Measurements from ENCODE around the gene PITPNM3. TPM values are rescaled to one million over a fixed set of nuclear protein-coding genes. Genes with fewer than 3 reads are reported as not detected.
"Not testable (repeated sequence)": the region's sequence is repeated elsewhere in the genome, so short reads cannot be mapped to it uniquely, and the experiment has no call there.

PITPNM3 gene
- polyA plus RNA-seq, 10 donors: 3.1 to 5.5 (median 4.6) TPM

DNA sequence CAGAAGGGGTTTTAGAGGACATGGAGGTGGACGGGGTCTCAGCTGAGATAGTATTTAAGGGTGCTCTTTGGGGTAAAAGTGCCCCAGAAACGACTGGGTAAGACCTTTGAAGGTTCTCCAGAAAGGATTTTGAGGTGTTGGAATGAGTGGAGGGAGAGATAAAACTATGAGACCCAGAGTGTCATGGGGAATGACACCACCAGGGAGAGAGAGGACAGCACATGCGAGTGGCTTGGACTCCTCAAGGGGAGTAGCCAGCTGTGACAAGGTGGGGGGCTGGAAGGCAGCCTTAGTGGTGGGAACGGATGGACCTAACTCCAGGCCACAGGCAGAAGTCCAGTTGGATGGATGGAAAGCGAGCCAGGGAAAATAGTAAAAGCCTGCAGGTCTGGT, 19.2 kb upstream of the PITPNM3 start:
- DNase-seq: no peak

DNA sequence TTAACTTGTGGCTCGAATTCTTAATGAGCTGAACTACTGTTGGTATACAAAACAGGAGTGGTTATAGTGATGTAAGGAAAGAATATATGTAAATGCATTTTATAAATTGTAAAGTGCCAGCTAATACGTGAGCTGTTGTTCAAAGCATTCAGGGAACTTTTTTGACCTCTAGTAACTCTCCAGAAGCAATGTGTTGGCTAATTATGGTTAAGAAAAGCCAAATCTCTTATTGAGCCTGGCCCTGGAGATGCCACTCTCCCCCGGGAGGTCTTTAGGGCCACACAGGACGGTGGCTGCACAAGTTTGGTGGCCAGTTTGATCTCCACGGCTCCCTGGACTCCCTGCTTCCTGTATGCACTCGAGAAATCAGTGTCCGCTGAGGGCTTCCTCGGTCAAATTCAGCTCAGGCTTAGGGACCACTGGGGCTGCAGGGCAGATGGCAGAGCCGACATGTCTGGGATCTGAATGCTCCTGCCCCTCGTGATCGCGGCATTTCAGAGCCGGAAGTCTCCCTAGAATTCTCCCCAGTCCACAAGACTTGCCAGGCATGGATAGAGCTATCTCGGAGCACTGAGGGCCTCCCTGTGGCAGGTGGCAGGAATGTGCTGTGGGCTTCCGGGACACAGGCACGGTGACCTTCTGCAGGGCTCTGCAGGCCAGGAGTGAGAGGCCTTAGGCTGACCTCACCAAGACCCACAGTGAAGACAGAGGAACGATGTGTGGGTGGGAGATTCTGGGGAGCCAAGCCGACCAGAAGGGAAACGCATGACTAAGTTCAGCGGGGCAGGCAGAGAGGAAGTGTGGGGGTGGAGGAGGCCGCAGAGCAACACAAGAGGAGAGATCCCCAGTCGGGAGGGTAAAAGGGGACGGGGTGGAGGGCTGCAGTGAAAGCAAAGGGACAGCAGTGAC, 18.6 kb upstream of the PITPNM3 start:
- peak in 1 of 3 donors; percentile 57 for DNase-seq

DNA sequence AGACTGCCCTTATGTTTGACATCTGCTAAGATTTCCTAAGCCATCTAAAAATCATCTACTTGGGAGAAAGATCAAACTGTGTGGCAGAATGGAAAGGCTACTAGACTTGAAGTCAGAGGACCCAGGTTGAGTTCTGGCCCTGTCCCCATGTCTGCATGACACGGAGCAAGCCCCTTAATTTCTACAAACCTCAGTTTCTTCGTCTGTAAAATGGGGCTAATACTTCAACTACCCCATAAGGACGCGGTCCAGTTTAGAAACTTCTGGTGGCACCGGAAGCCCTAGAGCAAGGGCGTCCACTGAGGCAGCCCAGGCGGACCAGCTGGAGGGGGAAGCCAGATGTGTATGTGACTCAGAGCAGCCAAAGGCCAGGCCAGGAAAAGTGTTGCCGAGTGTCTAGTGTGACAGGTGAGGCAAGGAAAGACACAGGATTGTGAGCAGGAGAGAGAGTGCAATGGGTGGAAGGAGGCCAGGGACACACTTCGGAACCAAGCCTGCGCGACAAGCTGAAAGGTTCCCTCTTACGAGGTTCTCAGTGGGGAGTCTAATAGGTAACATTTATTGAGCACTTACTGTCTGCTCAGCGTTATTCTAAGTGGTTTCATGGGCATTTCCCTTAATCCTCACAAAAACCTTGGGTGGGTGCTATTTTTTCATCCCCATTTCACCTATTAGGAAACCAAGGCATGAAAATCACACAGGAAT, 17.8 kb upstream of the PITPNM3 start:
- DNase-seq: no peak

DNA sequence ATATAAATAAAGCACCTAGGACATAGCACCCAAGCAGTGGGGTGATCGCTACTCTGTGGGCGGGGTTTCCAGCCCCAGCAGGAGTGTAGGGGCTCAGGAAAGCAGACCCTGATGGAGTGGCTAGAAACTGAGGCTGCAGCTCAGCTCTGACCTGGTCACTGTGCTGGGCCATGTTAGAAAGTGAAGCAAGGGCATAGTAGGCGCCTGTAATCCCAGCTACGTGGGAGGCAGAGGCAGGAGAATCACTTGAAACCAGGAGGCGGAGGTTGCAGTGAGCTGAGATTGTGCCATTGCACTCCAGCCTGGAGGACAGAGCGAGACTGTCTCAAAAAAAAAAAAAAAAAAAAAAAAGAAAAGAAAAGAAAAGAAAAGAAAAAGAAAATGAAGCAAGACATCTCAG, 17.1 kb upstream of the PITPNM3 start:
- DNase-seq: not testable (repeated sequence)

DNA sequence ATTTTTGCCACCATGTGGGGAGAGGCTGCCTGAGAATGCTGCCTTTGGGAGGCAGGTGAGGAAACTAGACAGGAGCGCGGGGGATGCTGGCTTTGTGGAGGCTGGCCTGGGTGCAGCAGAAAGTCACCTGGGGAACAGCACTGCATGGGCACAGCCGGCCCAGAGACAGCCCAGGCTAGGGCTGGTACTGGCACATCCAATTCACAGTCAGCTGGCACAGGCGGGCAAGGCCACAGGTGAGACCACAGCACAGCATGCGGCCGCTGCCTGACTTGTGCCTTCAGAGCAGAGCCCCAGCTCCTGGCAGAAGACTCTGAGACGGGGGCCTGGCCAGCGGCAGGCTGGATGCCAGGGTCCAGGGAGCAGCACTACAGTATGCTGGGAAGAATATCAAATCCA, 16.6 kb upstream of the PITPNM3 start:
- no peak for DNase-seq

DNA sequence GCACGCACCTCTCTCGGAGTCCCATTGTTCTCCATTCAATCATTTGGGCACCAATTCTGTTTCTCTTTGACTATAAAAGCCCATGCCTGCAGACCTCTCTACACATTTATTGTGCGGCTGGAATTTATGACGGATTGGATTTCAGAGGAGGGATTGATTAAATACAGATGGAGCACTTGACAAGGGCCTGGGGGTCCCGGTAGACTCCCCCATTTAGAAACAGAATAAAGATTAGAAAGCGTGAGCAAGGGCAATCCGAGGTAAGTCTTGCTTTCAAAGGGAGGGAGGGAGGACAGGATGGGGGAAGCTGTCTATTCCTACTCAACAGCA, 15.1 kb upstream of the PITPNM3 start:
- DNase-seq: no peak

DNA sequence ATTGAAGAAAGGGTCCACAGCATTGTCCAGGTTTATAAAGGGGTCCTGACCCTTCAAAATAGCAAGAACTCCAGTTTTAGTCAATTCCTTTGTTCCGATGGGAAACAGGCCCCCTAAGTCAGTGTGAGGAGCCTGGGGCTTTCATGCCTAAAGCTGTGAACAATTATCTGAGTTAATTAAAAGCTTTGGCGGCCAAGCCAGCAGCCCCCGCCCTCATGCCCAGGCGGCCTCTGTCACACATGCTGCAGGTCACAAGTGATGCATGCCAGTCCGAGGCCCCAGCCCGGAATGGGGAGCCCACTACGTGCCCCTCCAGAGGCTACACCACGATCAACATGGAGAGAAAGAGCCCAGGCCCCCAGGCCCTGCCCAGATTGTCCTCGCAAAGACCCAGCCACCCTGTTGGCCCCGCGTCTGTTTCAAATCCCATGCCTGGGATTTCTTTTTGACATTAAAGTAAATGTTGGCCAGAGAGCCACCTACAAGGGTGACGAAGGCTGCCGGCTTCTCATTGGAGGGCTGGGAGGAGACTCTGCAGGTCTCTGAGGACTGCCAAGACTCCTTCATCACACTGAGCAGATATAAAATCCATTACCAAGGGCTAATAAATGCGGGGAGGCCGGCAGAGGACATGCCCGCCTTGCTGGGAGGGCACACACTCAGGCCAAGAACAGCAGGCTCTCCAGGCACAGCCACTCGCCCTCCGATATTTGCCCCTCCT, 14.5 kb upstream of the PITPNM3 start:
- DNase-seq: no peak

DNA sequence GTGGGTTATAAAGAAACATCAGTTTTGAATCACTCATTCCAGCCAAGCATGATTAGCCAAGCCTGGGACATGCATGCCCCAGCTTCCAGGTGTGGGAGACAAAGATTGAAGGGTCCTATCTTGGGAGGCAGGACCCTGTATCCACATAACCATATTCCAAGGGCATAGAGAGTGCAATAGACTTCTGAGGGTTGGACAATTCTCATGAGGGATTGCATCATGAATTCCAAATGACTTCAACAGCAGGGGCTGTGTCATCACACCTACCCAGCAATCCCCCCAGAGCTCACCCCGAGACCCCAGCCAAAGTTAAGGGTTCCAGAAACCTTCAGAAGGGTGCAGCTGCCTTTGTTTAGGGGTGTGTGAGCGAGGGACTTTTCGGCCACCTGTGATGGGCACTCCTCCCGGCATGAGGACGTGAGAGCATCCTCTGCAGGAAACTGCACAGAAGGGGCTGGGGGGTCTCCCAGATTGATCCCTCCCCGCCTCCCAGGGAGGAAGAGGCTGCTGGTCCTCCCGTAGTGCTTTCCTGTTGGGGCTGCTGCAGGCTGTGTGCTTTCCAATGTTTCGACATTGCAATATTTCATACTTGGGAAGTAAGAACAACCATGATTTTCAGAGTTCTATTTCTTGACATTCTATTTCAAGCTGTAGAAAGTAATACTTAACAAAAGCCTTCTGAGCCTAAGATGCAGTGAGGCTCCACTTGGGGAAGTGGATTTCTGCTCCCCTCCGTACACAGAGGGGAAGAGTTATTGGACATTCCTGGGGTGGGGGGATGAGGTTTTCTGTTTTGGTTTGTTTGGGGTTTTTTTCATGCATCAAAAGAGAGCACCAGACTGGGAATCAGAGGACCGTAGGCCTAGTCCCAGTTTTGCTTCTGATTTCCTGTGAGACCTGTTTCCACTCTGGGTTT, 13.3 kb upstream of the PITPNM3 start:
- DNase-seq: no peak

DNA sequence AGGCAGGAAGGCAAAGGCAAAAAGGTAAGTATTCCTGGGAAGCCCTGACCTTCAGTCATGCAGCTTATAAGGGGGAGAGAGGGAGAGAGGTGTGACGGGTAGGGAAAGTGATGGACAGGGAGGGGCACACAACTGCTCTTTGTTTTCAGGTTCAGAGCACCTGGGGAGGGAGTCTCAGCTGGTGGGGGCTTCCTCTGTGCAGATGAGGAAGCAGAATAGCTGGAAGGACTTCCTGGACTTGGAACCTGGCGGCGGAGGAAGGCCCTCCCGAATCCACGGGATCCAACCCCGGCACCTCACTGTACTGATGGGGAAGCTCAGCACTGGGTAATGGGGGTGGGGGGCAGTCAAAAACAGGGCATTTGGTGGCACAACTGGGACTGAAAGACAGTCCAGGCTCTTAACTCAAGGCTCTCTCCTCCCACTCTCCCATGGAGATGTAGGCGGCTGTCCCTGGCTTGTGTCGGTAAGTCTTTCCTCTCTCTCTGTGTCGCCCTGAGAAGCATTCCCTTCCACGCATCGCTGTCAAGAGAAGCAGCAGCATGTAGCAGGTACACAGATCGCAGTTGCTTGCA, 11.9 kb upstream of the PITPNM3 start:
- no peak for DNase-seq

DNA sequence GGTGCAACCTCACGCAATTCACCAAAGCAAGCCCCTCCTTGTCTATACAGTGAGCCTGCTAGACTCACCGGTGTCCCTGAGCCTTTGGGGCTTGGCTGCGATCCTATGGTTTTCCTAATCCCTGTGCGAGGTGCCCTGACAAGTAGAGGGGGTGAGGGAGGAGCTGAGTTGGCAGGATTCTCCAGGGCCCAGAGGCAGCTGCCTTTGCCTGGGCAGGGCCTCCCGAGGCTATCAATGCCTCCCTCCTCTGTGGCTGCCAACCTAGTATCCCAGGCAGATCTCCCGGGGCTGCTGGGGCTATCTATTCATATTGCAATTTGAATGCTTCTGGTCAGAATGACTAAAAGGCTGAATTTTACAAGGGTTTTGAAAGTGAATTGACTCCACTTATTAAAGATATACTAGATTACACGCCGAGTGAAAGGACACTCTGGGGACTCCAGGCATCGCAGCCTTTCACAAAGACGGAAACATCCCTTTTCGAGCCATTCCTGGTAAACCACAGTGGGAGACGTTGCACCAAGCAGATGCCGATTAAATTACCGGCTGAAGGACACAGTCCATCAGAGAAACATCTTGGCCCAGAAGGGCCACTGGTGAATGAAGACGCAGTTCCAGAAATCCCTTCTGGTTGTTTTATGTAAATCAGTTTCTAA, 11.3 kb upstream of the PITPNM3 start:
- DNase-seq: no peak

DNA sequence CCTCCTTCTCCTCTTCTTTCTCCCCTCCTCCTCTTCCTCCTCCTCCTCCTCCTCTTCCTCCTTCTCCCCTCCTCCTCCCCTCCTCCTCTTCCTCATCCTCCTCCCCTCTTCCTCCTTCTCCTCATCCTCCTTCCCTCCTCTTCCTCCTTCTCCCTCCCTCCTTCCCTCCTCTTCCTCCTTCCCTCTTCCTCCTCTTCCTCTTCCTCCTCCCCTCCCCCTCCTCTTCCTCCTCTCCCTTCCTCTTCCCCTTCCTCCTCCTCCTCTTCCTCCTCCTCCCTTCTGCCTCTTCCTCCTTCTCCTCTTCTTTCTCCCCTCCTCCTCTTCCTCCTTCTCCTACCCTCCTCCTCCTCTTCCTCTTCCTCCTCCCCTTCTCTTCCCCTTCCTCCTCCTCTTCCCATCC, 5.1 kb upstream of the PITPNM3 start:
- no peak for DNase-seq

DNA sequence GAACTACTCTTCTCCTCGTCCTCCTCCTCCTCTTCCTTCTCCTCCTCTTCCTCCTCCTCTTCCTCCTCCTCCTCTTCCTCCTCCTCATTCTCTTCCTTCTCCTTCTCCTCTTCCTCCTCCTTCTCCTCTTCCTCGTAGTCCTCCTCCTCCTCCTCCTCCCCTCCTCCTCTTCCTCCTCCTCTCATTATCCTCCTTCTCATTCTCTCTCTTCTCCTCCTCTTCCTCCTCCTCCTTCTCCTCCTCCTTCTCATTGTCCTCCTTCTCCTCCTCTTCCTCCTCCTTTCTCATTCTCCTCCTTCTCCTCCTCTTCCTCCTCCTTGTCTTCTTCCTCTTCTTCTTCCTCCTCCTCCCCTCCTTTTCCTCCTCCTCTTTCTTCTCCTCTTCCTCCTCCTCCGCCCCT, 4.1 kb upstream of the PITPNM3 start:
- DNase-seq: no peak

DNA sequence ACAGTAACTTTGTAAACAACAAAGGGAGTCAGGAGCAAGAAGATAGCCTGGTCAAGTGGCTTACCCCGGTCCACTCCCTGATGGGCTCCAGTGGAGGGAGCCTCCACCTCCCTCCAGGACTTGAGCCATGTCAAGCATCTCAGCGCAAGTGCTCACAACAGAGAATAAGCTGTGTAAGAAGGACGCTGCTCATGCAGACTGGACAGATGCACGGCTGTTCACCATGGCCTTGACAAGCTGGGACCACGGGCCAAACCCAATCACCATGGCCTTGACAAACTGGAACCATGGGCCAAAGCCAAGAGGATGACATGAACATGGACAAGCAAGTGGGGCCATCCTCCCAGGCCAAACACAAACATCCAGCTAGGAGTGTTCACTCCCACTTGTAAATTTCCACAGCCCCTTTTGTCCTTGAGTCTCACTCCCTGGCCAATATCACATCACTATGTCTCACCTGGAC, 3.4 kb upstream of the PITPNM3 start:
- no peak for DNase-seq

DNA sequence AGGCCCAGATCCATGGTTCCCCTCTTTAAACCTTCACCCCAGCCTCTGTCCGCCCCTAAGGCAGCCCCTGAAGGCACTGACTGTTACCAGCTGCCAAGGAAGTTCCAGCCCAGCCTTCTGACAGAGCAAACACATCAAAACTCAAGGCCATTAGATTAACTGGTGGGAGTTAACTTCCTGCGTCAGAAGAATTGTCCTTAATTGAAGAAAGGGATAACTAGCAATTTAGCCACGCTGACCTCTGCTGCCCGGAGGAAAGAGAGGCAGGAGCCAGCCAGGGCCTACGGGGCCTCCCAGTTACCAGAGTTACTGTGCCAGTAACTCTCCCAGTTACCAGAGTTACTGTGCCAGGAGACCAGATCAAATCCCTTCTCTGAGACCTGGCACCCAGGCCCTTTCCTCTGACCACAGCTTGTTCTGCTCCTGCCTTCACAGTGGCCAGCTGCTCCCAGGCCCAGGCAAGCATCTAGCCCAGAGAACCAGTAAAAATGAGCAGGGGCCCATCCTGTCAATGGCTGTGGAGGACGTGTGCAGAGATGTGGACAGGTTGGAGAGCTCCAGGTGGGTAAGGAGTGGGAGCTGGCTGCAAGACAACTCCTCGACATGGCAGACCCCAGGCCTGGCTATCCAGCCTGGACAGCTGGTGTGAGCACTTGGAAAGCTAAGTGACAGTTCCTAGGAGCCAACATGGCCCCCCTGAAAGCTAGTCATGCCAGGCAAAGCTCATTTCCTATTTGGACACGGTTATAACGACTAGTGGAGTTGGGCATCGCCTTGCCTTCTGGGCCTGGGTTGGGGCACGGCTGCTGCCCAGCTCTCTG, 2.8 kb upstream of the PITPNM3 start:
- no peak for DNase-seq

DNA sequence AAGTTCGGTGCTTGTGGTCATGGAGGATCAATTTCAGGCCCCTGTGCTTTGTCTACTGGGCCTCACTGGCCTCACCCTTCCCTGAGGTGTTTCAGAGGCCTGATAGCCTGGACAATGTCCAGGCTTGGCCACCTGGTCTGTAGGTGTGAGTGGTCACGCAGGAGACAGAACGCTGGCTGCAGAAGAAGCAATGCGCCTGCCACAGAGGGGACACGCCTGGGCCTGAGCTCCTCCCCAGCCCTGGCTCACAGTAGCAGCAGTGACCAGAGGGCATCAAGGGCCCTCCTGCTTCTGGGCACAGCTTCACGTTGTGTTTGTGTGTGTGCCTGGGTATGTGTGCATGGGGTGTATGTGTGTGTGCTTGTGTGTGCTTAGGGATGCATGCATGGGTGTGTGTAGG, 1.9 kb upstream of the PITPNM3 start:
- DNase-seq: no peak

DNA sequence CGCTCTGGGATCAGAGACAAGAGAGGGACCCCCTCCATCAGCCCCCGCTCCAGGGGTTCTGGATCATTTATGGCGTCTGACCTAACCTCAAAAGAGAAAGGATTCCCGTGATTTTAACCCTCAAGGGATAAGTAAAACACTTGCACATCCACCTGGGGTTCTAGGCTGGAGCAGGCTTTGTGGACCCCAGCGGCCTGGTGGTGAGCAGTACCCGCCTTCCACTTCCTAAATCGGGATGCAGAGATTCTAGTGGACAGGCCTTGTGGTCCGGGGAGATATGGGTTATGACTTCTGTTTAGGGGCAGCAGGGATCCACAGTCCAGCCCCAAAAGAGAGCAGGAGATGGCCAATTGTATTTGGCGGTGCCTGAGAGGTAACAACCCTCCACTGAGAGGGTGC, 684 bp upstream of the PITPNM3 start:
- no peak for DNase-seq

DNA sequence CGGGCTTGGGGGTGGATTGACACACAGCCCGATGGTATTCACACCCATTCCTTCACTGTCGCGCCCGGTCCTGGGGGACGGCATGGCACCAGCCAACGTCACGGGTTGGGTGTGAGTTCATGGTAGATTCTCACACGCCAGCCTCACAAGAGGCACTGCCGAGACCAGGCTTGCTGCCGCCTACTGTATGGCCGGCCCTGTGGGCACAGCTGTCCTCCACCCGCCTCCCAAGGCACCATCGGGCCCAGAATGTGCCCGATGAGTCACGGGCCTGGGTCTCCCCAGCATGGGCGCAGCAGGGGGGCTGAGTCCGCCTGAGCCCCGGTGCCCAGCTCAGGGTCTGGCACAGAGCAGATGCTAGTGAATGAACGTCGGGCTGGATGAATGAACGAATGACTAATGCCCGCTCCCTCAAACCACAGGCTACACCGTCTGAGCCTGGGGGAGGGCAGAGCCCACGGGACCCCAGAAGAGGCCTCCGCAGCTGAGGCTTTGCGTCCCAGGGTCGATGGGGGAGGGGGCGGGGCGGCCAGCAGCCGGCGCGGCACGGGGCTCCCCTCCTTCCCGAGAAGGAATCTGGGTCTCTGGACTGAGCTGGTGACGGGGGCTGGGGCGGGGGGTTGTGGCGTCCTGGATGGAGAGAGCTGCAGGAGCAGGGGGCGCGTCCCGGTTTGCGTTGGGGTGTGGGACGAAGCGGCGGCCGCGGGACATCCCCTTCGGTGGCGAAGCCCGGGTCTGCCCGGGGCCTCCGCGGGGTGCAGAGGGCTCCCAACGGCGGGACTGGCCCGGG, 829 bp downstream of the PITPNM3 start:
- DNase-seq: peak in 1 of 3 donors; percentile 48

DNA sequence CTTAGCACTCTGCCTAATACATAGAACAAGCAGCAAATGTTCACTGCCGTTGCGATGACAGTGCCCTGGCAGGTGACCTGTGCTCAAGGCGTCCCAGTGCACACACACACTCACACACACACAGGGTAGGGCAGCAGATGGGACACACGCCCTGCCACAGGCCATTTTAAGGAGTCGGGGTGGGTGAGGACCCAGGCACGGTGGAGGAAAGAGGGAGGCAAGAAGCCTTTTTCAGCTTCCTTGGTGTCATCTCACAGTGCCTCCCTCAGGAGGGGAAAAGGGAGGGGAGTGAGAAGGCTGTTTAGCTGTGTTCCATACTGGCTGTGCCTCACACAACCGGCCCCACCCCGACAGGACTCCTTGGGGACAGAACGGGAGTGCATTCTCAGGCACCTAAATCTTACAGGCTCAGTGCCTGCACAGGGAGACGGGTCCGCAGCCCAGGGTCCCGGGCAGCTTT, 1.5 kb downstream of the PITPNM3 start:
- peak in 1 of 3 donors; percentile 40 for DNase-seq

DNA sequence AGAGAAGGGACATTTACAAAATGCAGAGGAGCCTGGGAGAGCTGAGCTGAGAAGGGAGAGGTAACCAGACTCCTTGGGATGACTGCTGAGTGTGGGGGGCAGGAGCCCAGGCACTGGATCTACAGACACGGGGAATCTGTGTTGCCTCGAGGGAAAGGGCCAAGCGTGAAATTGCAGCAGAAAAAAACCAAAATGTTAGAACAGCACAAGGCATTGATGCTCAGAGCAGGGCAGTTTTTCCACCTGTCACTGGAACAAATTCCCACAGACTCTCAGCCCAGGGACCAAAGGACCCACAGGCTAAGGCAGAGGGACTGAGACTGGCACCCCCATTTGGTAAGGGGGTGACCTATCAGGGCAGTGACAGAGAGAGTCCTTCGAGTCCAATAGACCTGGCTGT, 2.0 kb downstream of the PITPNM3 start:
- DNase-seq: no peak

All from muscle of back (tissue), 11 donors.